Astrocyte (in vitro differentiated cells and primary cell): ENCODE data around the gene SLC35F6. TPM values are rescaled to one million over a fixed set of nuclear protein-coding genes. Genes with fewer than 3 reads are reported as not detected.

Experiments used
- DNase-seq: peaks from one replicate; pipeline ENCODE4 v3.0.0-alpha.2; 2010; ENCODE audit warnings: low read depth
- FAIRE-seq: peaks from 2 replicates; lab custom pipeline; 2011; peaks lifted over from hg19 to GRCh38; lab: Jason Lieb, UNC
- H2AFZ ChIP-seq: 2 replicates; pipeline ENCODE4 v1.6.0; 2012; ENCODE audit warnings: low read depth, low read length, inconsistent platforms
- H3K27ac ChIP-seq: 2 replicates; pipeline ENCODE4 v1.5.1; 2011; ENCODE audit warnings: low read depth, low read length, inconsistent platforms
- H3K27me3 ChIP-seq: 2 replicates; pipeline ENCODE4 v1.6.0; 2011; ENCODE audit warnings: low read length, inconsistent platforms; ENCODE audit not compliant: insufficient read depth
- H3K36me3 ChIP-seq: 2 replicates; pipeline ENCODE4 v1.5.1; 2011; ENCODE audit warnings: low read length, inconsistent platforms; ENCODE audit not compliant: insufficient read depth
- H3K4me1 ChIP-seq: 2 replicates; pipeline ENCODE4 v1.5.1; 2011; ENCODE audit warnings: low read length, inconsistent platforms; ENCODE audit not compliant: insufficient read depth
- H3K4me2 ChIP-seq: 2 replicates; pipeline ENCODE4 v1.6.0; 2012; ENCODE audit warnings: low read length, inconsistent platforms
- H3K4me3 ChIP-seq: 2 replicates; pipeline ENCODE4 v1.5.1; 2011; ENCODE audit warnings: low read depth, mild to moderate bottlenecking, low read length, inconsistent platforms; ENCODE audit not compliant: insufficient read depth
- H3K79me2 ChIP-seq: 2 replicates; pipeline ENCODE4 v1.6.0; 2012; ENCODE audit warnings: mild to moderate bottlenecking, low read length, inconsistent platforms; ENCODE audit not compliant: insufficient read depth
- H3K9ac ChIP-seq: 2 replicates; pipeline ENCODE4 v1.6.0; 2012; ENCODE audit warnings: mild to moderate bottlenecking, low read length, inconsistent platforms
- H3K9me3 ChIP-seq: 2 replicates; pipeline ENCODE4 v1.5.1; 2012; ENCODE audit warnings: low read depth, mild to moderate bottlenecking, low read length, inconsistent platforms; ENCODE audit not compliant: insufficient read depth
- H4K20me1 ChIP-seq: 2 replicates; pipeline ENCODE4 v1.6.0; 2012; ENCODE audit warnings: low read length, inconsistent platforms; ENCODE audit not compliant: insufficient read depth
- H3K27ac Mint-ChIP-seq: one replicate; pipeline ENCODE4 v1.8.0; 2021; ENCODE audit warnings: mild to moderate bottlenecking, mixed read lengths; ENCODE audit not compliant: unreplicated experiment
- H3K27me3 Mint-ChIP-seq: one replicate; pipeline ENCODE4 v1.8.0; 2021; ENCODE audit warnings: low read depth, mixed read lengths; ENCODE audit not compliant: unreplicated experiment
- H3K36me3 Mint-ChIP-seq: one replicate; pipeline ENCODE4 v1.8.0; 2021; ENCODE audit warnings: low read depth, mixed read lengths; ENCODE audit not compliant: unreplicated experiment
- H3K4me1 Mint-ChIP-seq: one replicate; pipeline ENCODE4 v1.8.0; 2021; ENCODE audit warnings: low read depth, mixed read lengths; ENCODE audit not compliant: unreplicated experiment
- H3K4me3 Mint-ChIP-seq: one replicate; pipeline ENCODE4 v1.8.0; 2021; ENCODE audit warnings: mild to moderate bottlenecking, moderate library complexity, mixed read lengths; ENCODE audit not compliant: unreplicated experiment
- H3K9me3 Mint-ChIP-seq: one replicate; pipeline ENCODE4 v1.8.0; 2021; ENCODE audit warnings: mild to moderate bottlenecking, mixed read lengths; ENCODE audit not compliant: unreplicated experiment
- CTCF ChIP-seq: IDR thresholded peaks from 2 replicates; pipeline ENCODE4 v1.5.1; 2011; ENCODE audit warnings: low read depth, mild to moderate bottlenecking, inconsistent platforms, low read length, moderate library complexity; ENCODE audit not compliant: insufficient read depth
- EZH2 ChIP-seq: IDR thresholded peaks from 2 replicates; pipeline ENCODE4 v1.6.1; 2012; ENCODE audit warnings: mild to moderate bottlenecking, low read length, inconsistent platforms; ENCODE audit not compliant: insufficient read depth
- total RNA-seq: library from RNA; stranded (reverse); gene quantifications from 2 replicates; pipeline ENCODE4 v1.2.1, GENCODE V29; 2021

Gene SLC35F6
- total RNA-seq, 1 donor from 2014 or later = 41.9 TPM

- no peak for FAIRE-seq
- no peaks in the 10 kb centered on the region for H3K9me3 ChIP-seq
- peak; percentile 25 for DNase-seq
- peaks cover 2% of the 10 kb centered on the region for H3K36me3 ChIP-seq
- H3K27me3 ChIP-seq = no peaks in the 10 kb centered on the region
- no peak overlapping the region for H3K4me3 ChIP-seq
- H2AFZ ChIP-seq = no peak overlapping the region
- peak overlapping the region; percentile 14 for H3K4me2 ChIP-seq
- peaks cover 28% of the 10 kb centered on the region for H3K4me1 ChIP-seq
- peaks cover 89% of the 10 kb centered on the region for H4K20me1 ChIP-seq
- Mint-ChIP-seq H3K27me3 (no peaks in the 10 kb centered on the region), H3K4me1 (peaks cover 22% of the 10 kb centered on the region), H3K9me3 (no peaks in the 10 kb centered on the region), H3K4me3 (peak overlapping the region; percentile 40), H3K36me3 (peaks cover 3% of the 10 kb centered on the region), H3K27ac (peak overlapping the region; percentile 7)
- peak overlapping the region; percentile 17 for H3K9ac ChIP-seq
- TF ChIP-seq EZH2 = no peak
- no peak overlapping the region for H3K27ac ChIP-seq
- peaks cover 90% of the 10 kb centered on the region for H3K79me2 ChIP-seq
These were observed 5.1 kb downstream of the SLC35F6 start for GRCh38 chr2:26769089-26769761.

- peaks cover 11% of the 10 kb centered on the region for H3K4me1 Mint-ChIP-seq
- no peaks in the 10 kb centered on the region for H3K27me3 Mint-ChIP-seq
- H3K36me3 ChIP-seq = peaks cover 7% of the 10 kb centered on the region
- H3K79me2 ChIP-seq = peaks cover 80% of the 10 kb centered on the region
- peaks cover 17% of the 10 kb centered on the region for H3K4me1 ChIP-seq
- FAIRE-seq (no peak), DNase-seq (peak; percentile 58)
- H3K36me3 Mint-ChIP-seq = peaks cover 7% of the 10 kb centered on the region
- H3K9ac ChIP-seq = no peak overlapping the region
- H2AFZ ChIP-seq = no peak overlapping the region
- TF ChIP-seq EZH2 (no peak), CTCF (peak; percentile 20)
- peaks cover 90% of the 10 kb centered on the region for H4K20me1 ChIP-seq
- no peaks in the 10 kb centered on the region for H3K9me3 Mint-ChIP-seq
- H3K27ac Mint-ChIP-seq = no peak overlapping the region
- H3K4me3 Mint-ChIP-seq = no peak overlapping the region
- H3K4me2 ChIP-seq = no peak overlapping the region
- no peak overlapping the region for H3K27ac ChIP-seq
- no peaks in the 10 kb centered on the region for H3K27me3 ChIP-seq
- H3K9me3 ChIP-seq = no peaks in the 10 kb centered on the region
- no peak overlapping the region for H3K4me3 ChIP-seq
These were observed 7.0 kb downstream of the SLC35F6 start for GRCh38 chr2:26770986-26771586.

GRCh38 chr2:26772064-26773001, 8.2 kb downstream of the SLC35F6 start:
- Mint-ChIP-seq H3K4me3 (no peak overlapping the region), H3K36me3 (peaks cover 18% of the 10 kb centered on the region), H3K27ac (no peak overlapping the region), H3K9me3 (no peaks in the 10 kb centered on the region), H3K27me3 (no peaks in the 10 kb centered on the region), H3K4me1 (peaks cover 11% of the 10 kb centered on the region)
- TF ChIP-seq EZH2 (no peak), CTCF (no peak)
- FAIRE-seq (no peak), DNase-seq (peak; percentile 18)
- Histone ChIP-seq H3K36me3 (peaks cover 11% of the 10 kb centered on the region), H4K20me1 (peaks cover 85% of the 10 kb centered on the region), H3K27me3 (no peaks in the 10 kb centered on the region), H3K4me3 (no peak overlapping the region), H3K27ac (no peak overlapping the region), H3K4me2 (no peak overlapping the region), H2AFZ (no peak overlapping the region), H3K79me2 (peaks cover 69% of the 10 kb centered on the region), H3K4me1 (peaks cover 17% of the 10 kb centered on the region), H3K9ac (no peak overlapping the region), H3K9me3 (no peaks in the 10 kb centered on the region)
